NCI-H2196 (cell line): ENCODE data around the gene CCL15.
"Not testable (repeated sequence)": the region's sequence is repeated elsewhere in the genome, so short reads cannot be mapped to it uniquely, and the experiment has no call there.

Experiments
- DNase-seq: peaks from one replicate; lab custom pipeline; 2025; ENCODE audit not compliant: unreplicated experiment; lab: John Stamatoyannopoulos, UW

The CCL15 gene

DNA sequence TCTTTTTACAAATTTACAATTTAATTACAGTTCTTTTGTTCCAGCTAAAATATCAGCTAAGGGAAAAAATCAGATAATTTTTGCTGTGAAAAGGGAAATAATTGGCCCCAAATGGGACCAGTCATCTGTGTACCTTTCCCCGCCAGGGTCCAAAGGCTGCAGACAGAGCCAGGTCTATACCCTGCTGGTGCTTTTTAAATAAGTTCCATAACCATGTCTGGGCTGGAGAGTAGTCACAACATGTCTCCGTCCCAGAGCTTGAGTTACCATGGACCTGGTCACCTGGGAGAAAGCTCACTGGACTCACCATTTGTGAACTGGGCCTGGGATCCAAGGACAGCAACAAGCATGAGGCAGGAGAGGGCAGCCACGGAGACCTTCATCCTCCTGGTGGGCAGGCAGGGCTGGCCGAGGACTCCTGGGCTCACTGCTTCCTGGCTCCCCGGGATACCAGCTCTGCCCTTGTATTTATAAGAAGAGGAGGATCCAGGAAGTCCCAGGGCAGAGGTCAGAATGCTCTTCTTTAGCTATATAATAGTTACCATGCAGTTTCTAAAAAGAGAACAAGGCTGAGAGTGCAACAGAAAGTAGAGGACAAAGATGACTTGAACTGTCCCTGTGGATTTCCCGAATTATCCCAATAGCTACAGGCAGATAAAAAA lies at the start of gene CCL15:
Gene CCL15 (minus strand): TSS at position 444 of the 662 bp plus-strand sequence. CDS start 61 bp downstream, at position 383.
- DNase-seq, result no peak

DNA sequence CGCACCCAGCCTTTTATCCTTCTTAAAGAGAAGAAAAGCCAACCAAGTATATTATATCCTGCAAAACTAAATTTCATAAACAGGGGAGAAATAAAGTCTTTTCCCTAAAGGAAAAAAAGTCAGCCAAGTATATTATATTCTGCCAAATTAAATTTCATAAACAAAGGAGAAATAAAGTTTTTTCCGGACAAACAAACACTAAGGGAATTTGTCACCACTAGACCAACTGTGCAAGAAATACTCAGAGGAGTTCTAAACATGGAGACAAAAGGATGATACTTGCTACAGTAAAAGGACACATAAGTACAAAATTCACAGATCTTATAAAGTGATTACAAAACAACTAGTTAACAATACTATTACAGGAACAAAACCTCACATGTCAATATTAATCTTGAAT lies 48.3 kb upstream of the CCL15 start:
- DNase-seq, result no peak

DNA sequence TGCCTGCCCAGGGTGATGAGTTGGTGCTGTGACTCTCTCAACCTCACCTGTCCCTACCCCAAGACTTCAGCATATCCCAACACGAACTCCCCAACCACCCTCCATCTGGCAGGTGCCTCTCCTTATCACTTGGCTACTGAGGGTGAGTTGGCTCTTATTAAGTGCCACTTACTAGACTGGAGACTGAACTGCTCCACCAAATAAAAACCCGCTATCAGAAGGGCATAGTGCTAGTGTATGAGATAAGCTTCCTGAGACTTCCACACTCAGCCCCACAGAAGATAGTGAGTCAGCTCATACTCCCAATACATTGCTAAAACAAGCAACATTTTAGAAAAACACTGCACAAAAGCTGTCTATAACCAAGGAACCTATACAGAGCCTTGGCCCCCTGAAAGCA lies 46.7 kb upstream of the CCL15 start:
- DNase-seq, result no peak

- no peak for DNase-seq
Observed at GRCh38 chr17:36036235-36036634, 34.9 kb upstream of the CCL15 start.

DNA sequence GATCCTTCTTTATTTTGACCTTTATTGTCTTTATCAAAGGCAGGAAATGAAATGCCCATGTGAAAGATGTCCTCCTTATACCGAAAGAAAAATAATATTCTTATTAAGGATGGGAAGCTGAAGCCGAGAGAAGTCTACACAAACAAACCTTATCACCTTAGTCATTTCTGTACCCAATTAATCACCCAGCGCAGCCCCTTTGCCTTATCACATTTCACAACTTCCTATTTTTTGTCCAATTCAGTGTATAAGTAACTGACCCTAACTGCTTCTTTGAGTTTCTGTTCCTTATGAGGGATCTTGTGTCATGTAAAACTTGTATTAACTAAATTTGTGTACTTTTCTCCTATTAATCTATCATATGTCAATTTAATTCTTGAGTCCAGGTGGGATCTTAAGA lies 32.8 kb upstream of the CCL15 start:
- no peak for DNase-seq

DNA sequence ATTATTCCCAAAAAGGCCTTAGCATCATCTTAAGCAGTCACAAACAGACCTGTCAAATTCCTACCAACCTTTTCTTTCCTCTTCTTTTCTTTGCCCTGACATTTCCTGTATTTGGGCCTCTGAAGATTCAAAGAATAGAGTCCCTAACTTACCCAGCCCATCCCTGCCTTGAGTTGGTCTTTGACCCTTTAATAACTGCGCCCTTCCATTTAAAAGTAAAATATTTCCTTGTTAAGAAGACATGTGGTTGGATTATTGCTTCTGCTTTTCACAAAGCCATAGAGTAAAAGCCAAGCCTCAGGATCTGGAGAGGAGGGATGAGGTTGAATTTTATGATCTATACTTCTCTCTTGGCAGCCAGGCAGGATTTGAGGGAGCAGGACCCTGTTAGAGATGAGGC lies 29.6 kb upstream of the CCL15 start:
- DNase-seq, result no peak

DNA sequence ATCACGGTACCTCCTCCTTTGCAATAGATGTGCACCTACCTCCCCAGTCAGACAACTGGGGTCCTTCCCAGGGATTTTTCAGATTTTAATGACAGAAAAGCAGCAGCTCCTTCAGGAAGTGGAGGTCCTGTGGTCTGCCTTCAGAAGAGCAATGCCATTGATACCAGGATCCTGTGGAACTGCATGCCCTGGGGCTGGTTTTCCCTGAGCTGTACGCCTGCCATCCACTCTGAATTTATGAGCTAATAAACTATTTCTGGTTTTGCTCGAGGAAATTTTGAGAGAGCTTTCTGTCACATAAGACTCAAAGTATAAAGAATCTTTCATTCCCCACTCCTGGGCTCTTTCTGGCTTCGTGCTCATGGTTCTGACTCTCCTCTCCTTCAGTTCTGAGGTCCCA lies 26.4 kb upstream of the CCL15 start:
- DNase-seq, result no peak

DNA sequence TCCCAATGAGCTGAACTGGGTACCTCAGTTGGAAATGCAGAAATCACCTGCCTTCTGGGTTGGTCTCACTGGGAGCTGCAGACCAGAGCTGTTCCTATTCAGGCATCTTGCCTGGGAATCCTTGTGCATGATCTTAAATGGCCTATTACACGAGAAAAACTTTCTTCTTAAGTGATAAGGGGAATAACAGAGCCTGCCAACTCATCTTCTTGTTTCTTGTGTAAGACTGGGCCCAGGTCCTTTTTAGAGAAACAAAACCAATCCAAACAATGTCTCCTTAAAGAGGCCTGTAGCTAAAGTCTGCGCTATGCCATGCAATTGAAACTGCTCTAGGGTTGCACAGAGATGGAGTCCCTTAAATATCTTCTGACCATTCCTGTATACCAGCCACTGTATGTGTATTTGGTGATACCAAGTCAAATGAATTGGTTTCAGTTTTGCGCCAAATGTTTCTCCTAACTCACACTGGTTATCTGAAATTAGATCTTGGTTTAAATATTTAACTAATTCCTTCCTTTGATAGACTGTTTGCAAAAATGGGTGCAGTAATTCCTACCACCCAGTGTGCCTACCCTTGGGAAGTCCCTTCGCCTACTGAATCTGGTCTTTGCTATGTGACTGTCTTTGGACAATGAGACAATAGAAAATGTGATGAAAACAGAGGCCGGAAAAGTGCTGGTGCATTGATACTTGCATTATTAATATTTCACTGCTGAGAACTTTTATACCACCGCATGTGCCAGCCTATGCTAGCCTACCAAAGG lies 22.9 kb upstream of the CCL15 start:
- DNase-seq, result no peak

GRCh38 chr17:36019423-36019822 lies 18.1 kb upstream of the CCL15 start:
- DNase-seq, result no peak

- DNase-seq, result no peak
Observed at GRCh38 chr17:36017799-36018198, 16.4 kb upstream of the CCL15 start, which contains the start of gene CCL23. Gene CCL23 (minus strand): TSS chr17:36017972. CDS start chr17:36017897, 75 bp downstream.

DNA sequence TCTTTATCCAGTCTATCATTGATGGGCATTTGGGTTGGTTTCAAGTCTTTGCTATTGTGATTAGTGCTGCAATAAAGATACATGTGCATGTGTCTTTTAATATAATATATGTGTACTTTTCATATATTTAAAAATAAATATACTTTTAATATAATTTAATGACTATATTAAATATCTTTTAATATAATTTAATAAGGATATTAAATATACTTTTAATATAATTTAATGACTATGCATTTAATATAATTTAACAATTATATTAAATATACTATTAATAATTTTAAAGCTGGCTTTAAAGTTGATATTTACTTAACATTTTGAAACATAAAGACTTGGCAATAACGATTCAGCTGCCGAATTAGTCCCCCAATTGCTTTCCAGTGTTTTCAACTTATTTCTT lies 15.2 kb upstream of the CCL15 start:
- DNase-seq, result no peak

GRCh38 chr17:36015895-36016294 lies 14.5 kb upstream of the CCL15 start:
- DNase-seq, result not testable (repeated sequence)

DNA sequence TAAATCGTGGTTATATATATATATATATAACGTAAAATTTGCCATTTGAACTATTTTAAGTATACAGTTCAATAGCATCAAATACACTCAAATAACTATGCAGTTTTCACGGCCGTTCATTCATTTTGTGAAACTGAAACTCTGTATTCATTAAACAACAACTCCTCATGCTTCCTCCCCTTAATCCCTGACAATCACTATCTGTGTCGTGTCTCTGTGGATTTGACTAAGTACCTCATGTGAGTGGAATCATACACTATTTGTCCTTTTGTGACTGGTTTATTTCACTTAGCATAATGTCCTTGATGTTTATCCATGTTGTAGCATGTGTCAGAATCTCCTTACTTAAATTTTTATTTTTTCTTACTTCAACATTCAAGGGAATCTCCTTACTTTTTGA lies 13.6 kb upstream of the CCL15 start:
- DNase-seq, result no peak

GRCh38 chr17:36011201-36011600 lies 9.8 kb upstream of the CCL15 start:
- DNase-seq, result no peak

DNA sequence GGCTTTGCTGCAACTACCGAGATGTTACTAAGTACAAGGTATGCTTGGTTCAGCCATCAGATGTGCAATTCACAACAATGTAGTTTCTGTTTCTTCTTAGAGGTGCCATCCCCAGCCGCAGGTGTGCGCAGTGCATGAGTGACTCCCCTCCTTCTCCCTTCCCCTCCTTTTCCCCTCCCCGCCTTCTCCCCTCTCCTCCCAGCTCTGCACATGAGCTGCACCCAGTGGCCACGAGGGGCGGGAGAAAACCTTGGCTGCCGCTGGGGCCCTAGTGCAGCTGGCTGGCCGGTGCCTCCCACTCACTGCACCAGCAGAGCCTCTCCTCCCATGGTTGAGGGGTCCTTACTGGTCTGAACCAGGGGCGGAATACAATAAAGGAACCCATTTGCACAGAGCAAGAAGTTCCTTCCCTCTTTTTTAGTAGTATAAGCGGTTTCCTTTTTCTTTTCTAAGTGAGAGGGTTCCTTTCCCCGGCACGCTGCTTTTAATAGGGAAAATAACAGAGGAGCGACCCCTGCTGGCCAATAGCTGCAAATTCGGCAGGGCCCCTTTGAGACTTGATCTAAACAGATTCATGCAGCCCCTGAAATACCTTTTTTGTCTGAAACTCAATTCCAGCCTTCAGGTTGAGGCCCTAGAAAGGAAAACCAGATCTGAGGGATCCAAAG lies 7.8 kb upstream of the CCL15 start:
- no peak for DNase-seq

GRCh38 chr17:36004594-36005108 lies 3.3 kb upstream of the CCL15 start:
- no peak for DNase-seq

DNA sequence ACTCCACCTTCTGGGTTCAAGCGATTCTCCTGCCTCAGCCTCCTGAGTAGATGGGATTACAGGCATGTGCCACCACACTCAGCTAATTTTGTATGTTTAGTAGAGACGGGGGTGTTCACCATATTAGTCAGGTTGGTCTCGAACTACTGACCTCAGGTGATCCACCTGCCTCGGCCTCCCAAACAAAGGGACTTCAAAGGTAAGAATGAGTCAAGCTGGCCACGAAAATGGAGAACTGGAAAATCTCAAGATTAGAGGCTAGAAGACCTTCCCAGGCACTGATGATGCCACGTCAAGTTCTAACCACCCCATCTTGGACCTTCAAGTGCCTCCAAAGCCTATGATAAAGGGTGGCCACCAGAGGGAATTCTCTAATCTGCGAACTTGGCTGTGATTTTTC lies 1.3 kb upstream of the CCL15 start:
- no peak for DNase-seq

DNA sequence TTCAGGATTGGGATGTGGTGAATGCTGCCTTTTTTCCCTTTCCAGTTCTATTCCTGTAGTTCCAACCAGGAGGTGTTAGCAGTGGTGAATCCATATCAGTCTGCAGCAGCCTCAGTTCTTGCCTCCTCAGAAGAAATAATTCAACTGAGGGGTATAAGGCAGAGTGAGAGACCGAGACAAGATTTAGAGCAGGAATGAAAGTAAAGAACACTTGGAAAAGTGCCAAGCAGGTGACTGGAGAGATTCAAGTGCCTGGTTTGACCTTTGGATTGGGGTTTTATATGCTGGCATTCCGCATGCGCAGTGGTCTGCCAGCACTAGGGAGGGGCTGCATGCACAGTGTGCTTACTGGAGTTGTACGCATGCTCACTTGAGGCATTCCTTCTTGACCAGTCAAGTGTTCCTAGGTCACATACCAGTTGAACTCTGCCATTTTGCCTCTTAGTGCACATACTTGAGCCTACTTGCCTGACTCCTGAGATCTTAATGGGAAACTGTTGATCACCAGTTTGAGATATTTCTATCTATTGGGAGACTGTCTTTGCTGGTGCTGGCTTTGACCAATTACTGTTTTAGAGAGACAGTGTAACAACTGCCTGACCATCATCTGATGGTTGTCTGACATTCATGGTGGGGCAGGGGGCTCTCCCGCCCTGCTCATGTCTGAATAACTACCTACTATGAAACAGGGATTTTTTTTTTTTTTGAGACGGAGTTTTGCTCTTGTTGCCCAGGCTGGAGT lies 680 bp upstream of the CCL15 start:
- DNase-seq, result no peak

DNA sequence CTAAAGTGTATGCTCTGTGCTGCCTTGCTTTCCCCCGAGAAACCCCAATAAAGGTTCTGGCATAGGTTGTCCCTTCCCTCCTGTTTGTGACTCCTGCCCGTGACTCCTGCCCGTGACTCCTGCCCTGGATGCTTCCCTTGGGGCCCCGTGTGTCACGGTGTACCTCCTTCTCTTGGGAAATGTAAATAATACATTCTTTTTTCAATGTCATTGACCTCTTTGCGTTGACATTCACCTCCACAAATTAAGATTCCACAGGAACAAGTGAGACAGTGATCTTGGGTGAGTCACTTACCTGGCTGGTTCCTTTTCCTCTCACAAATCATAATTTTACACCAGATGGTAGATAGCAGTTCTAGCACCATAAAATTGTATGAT lies 632 bp downstream of the CCL15 start:
- no peak for DNase-seq

DNA sequence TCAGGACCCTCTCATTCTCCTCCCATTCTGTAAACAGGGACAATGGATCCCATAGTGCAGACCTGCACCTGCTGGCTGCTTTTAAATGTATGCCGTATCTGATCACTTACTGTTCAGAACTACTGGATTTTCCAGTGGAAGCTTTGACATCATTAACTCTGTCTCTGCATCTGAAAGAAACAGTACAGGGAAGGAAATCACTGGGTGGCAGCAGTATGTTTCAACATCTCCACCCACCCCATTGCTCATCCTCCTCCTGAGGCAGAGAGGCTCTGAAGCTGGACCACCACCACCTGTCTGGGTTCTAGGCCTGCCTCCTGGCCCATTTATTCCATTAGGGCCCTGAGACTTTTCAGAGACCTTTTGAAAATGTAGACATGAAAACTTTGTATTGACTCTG lies 2.6 kb downstream of the CCL15 start:
- no peak for DNase-seq

- DNase-seq, result no peak
Observed at GRCh38 chr17:35998018-35998545, 3.3 kb downstream of the CCL15 start.
